Aortic smooth muscle cell (primary cell): ENCODE measurements around the gene ANKRD36. TPM values are rescaled to one million over a fixed set of nuclear protein-coding genes. Genes with fewer than 3 reads are reported as not detected.

Source experiments
- total RNA-seq: library from RNA; depleted of rRNA; stranded (reverse); fragments of >200 nt; gene quantifications from 2 replicates; pipeline ENCODE4 v1.2.3, GENCODE V29; 2014

ANKRD36 gene
- total RNA-seq = 24.3 and 25.5 TPM in 2 replicates

GRCh38 chr2:97113050-97113881, at the start of gene ANKRD36:
TSS of gene ANKRD36 (plus strand) at chr2:97113153. CDS start at chr2:97113740, 587 bp downstream.

GRCh38 chr2:97094772-97095611, 18.0 kb upstream of the ANKRD36 start, which contains the start of gene FAHD2B:
TSS of gene FAHD2B (minus strand) at chr2:97094882. CDS start at chr2:97091706, 3,176 bp downstream.

Other genes starting within 250 kb of the ANKRD36 start
- gene SEMA4C, start 243.1 kb upstream of the ANKRD36 start, total RNA-seq = 16.0 and 18.1 TPM in 2 replicates
- 0.12 TPM in 1 of 2 replicates, not detected in the other for gene FAM178B, start 126.6 kb upstream of the ANKRD36 start, total RNA-seq
- 2.6 and 3.8 TPM in 2 replicates for gene FAHD2B, start 18.3 kb upstream of the ANKRD36 start, total RNA-seq